Activated CD4-positive, alpha-beta T cell treated with anti-CD3 and anti-CD28 coated beads, Interleukin-2, amount 10 ng/mL, durations not matched to agents 7 days and 5 days (primary cell): Measurements from ENCODE around the gene COL23A1. TPM values are rescaled to one million over a fixed set of nuclear protein-coding genes. Genes with fewer than 3 reads are reported as not detected.

Experiments used
- CTCF ChIA-PET: fragments of 350-600 bp; sonication (Branson Sonifier 250); formaldehyde crosslinking; loops from one replicate; lab custom pipeline; 2021; ENCODE audit warnings: antibody characterized with exemption; lab: Charles Lee
- POLR2A ChIA-PET: fragments of 350-600 bp; sonication (Branson Sonifier 250); formaldehyde crosslinking; loops from one replicate; lab custom pipeline; 2021; ENCODE audit warnings: antibody characterized with exemption; lab: Charles Lee
- DNase-seq: peaks from one replicate; pipeline ENCODE4 v3.0.0-alpha.2; 2020
- H3K27ac Mint-ChIP-seq: one replicate; pipeline ENCODE4 v1.8.0; 2021; ENCODE audit warnings: mild to moderate bottlenecking, moderate library complexity, mixed read lengths
- H3K27me3 Mint-ChIP-seq: one replicate; pipeline ENCODE4 v1.8.0; 2021; ENCODE audit warnings: mixed read lengths
- H3K36me3 Mint-ChIP-seq: one replicate; pipeline ENCODE4 v1.8.0; 2021; ENCODE audit warnings: low read depth, mixed read lengths
- H3K4me1 Mint-ChIP-seq: one replicate; pipeline ENCODE4 v1.8.0; 2021; ENCODE audit warnings: mixed read lengths
- H3K4me3 Mint-ChIP-seq: one replicate; pipeline ENCODE4 v1.8.0; 2021; ENCODE audit warnings: mild to moderate bottlenecking, moderate library complexity, mixed read lengths
- H3K9me3 Mint-ChIP-seq: one replicate; pipeline ENCODE4 v1.8.0; 2021; ENCODE audit warnings: mixed read lengths
- total RNA-seq, 2 experiments: library from RNA; stranded (reverse); gene quantifications; one replicate each; pipeline ENCODE4 v1.2.3, GENCODE V29; 2021

The COL23A1 gene
- total RNA-seq, 2 experiments from 2014 or later = 0.27 TPM; not detected in 1

- POLR2A ChIA-PET = no interaction called here
- CTCF ChIA-PET = interaction anchor here (0.6 kb wide), 1 partner anchor 33 kb away, joined by 4 read pairs; no protein-coding TSS in a partner anchor
- Mint-ChIP-seq H3K27ac (no peak overlapping the region), H3K4me1 (peaks cover 4% of the 10 kb centered on the region), H3K9me3 (no peaks in the 10 kb centered on the region), H3K27me3 (peaks cover 2% of the 10 kb centered on the region), H3K36me3 (no peaks in the 10 kb centered on the region), H3K4me3 (no peak overlapping the region)
- DNase-seq = no peak
Measured at GRCh38 chr5:178440181-178440580, 150.0 kb downstream of the COL23A1 start.

DNA sequence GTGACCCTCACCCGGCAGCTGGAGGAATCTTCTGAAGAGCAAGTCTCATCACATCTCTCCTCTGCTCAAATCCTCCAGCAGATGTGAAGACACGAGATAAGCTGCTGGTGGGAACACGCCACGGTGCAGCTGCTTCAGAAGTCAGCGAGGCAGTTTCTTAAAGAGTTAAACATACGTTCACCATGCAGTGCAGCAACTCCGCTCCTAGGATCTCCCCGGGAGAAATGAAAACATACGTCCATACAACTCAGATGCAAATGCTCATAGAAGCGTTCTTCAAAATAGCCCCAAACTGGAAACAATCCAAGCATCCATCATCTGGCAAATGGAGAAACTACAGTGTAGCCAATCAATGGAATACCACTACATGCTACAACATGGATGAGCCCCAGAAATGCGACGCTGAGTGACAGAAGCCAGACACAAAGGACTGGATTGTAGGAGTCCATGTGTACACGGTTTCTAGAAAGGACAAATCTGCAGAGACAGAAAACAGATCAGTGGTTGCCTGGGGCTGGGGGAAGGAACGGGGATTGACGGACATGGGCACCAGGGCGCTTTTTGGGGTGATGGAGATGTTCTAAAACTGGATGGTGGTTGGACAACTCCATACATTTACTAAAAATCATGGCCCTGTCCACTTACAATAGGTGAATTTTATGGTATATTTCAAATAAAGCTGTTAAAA, 150.6 kb downstream of the COL23A1 start:
- no peak overlapping the region for H3K4me3 Mint-ChIP-seq
- POLR2A ChIA-PET = no interaction called here
- no peak overlapping the region for H3K27ac Mint-ChIP-seq
- no peak for DNase-seq
- CTCF ChIA-PET = no interaction called here
- H3K4me1 Mint-ChIP-seq = peaks cover 4% of the 10 kb centered on the region
- H3K9me3 Mint-ChIP-seq = no peaks in the 10 kb centered on the region
- no peaks in the 10 kb centered on the region for H3K36me3 Mint-ChIP-seq
- peaks cover 2% of the 10 kb centered on the region for H3K27me3 Mint-ChIP-seq

- Mint-ChIP-seq H3K27me3 (no peaks in the 10 kb centered on the region), H3K27ac (no peak overlapping the region), H3K4me3 (no peak overlapping the region), H3K36me3 (no peaks in the 10 kb centered on the region), H3K9me3 (no peaks in the 10 kb centered on the region), H3K4me1 (peaks cover 4% of the 10 kb centered on the region)
- POLR2A ChIA-PET = interaction anchor here (0.5 kb wide), 1 partner anchor 1101 kb away, joined by 3 read pairs; no protein-coding TSS in a partner anchor
- CTCF ChIA-PET = no interaction called here
- no peak for DNase-seq
Measured at GRCh38 chr5:178438796-178439195, 151.4 kb downstream of the COL23A1 start.

- ChIA-PET CTCF (interaction anchor here (1.0 kb wide), 1 partner anchor 10 kb away, joined by 3 read pairs; no protein-coding TSS in a partner anchor), POLR2A (interaction anchor here (0.6 kb wide), 1 partner anchor 15 kb away, joined by 3 read pairs; no protein-coding TSS in a partner anchor)
- Mint-ChIP-seq H3K9me3 (no peaks in the 10 kb centered on the region), H3K4me1 (no peaks in the 10 kb centered on the region), H3K4me3 (no peak overlapping the region), H3K36me3 (no peaks in the 10 kb centered on the region), H3K27ac (no peak overlapping the region), H3K27me3 (no peaks in the 10 kb centered on the region)
- DNase-seq = no peak
Measured at GRCh38 chr5:178437386-178438075, 152.7 kb downstream of the COL23A1 start.

- DNase-seq = no peak
- Mint-ChIP-seq H3K4me1 (no peaks in the 10 kb centered on the region), H3K36me3 (no peaks in the 10 kb centered on the region), H3K27me3 (no peaks in the 10 kb centered on the region), H3K27ac (no peak overlapping the region), H3K9me3 (no peaks in the 10 kb centered on the region), H3K4me3 (no peak overlapping the region)
- CTCF ChIA-PET = no interaction called here
- POLR2A ChIA-PET = no interaction called here
Measured at GRCh38 chr5:178436326-178436940, 153.8 kb downstream of the COL23A1 start.

GRCh38 chr5:178435321-178436238, 154.6 kb downstream of the COL23A1 start:
- no peaks in the 10 kb centered on the region for H3K9me3 Mint-ChIP-seq
- H3K27ac Mint-ChIP-seq = no peak overlapping the region
- no peak for DNase-seq
- H3K27me3 Mint-ChIP-seq = no peaks in the 10 kb centered on the region
- H3K4me3 Mint-ChIP-seq = no peak overlapping the region
- no peaks in the 10 kb centered on the region for H3K36me3 Mint-ChIP-seq
- CTCF ChIA-PET = no interaction called here
- POLR2A ChIA-PET = no interaction called here
- H3K4me1 Mint-ChIP-seq = no peaks in the 10 kb centered on the region

- Mint-ChIP-seq H3K4me3 (no peak overlapping the region), H3K27me3 (no peaks in the 10 kb centered on the region), H3K27ac (no peak overlapping the region), H3K36me3 (no peaks in the 10 kb centered on the region), H3K4me1 (no peaks in the 10 kb centered on the region), H3K9me3 (no peaks in the 10 kb centered on the region)
- DNase-seq = no peak
- ChIA-PET POLR2A (no interaction called here), CTCF (no interaction called here)
Measured at GRCh38 chr5:178434851-178435250, 155.3 kb downstream of the COL23A1 start.

DNA sequence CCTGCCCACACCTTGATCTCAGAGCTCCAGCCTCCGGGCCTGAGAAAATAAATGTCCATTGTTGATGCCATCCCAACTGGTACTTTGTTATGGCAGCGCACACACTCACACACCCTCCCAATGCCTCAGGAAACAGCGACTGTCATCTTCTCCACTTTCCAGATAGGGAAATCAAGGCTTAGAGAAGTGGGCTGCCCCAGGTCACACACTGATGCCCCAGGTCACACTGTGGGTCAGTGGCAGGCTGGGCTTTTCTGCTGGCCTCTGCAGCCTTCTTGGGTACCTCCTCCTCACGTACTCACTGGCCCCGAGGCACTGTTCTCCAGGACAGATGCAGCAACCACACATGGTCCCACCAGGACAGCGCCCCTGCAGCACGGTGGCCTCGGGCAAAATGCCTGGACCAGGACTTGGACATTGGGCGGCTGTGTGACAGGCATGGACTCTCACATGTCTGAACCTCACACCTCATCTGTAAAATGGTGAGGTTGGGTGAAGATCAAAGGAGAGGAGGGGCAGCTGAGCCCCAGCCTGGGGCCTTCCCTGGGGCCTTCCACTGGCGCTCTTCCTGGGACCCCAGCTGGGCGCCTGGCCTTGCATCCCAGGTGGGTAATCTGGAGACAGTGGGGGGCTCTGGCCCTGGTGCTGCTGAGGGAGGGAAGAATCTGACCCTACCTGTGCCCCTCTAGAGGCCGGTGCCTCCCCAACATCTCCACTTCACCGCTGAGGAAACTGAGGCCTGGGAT, 156.0 kb downstream of the COL23A1 start:
- no peaks in the 10 kb centered on the region for H3K27me3 Mint-ChIP-seq
- POLR2A ChIA-PET = no interaction called here
- H3K4me3 Mint-ChIP-seq = no peak overlapping the region
- no peaks in the 10 kb centered on the region for H3K4me1 Mint-ChIP-seq
- no peak overlapping the region for H3K27ac Mint-ChIP-seq
- no peaks in the 10 kb centered on the region for H3K9me3 Mint-ChIP-seq
- DNase-seq = no peak
- H3K36me3 Mint-ChIP-seq = no peaks in the 10 kb centered on the region
- CTCF ChIA-PET = no interaction called here

GRCh38 chr5:178433273-178433775, 156.9 kb downstream of the COL23A1 start:
- CTCF ChIA-PET = no interaction called here
- DNase-seq = no peak

GRCh38 chr5:178432421-178433272, 157.5 kb downstream of the COL23A1 start:
- H3K27ac Mint-ChIP-seq = no peak overlapping the region
- DNase-seq = no peak
- no peaks in the 10 kb centered on the region for H3K9me3 Mint-ChIP-seq
- H3K4me3 Mint-ChIP-seq = no peak overlapping the region
- H3K27me3 Mint-ChIP-seq = no peaks in the 10 kb centered on the region
- CTCF ChIA-PET = no interaction called here
- POLR2A ChIA-PET = no interaction called here
- H3K4me1 Mint-ChIP-seq = no peaks in the 10 kb centered on the region
- H3K36me3 Mint-ChIP-seq = no peaks in the 10 kb centered on the region

More at GRCh38 chr5:178433273-178433775, 156.9 kb downstream of the COL23A1 start:
- Mint-ChIP-seq H3K27ac (no peak overlapping the region), H3K9me3 (no peaks in the 10 kb centered on the region), H3K4me1 (no peaks in the 10 kb centered on the region), H3K27me3 (no peaks in the 10 kb centered on the region), H3K4me3 (no peak overlapping the region), H3K36me3 (no peaks in the 10 kb centered on the region)
- POLR2A ChIA-PET = no interaction called here

- no peak overlapping the region for H3K27ac Mint-ChIP-seq
- H3K4me3 Mint-ChIP-seq = no peak overlapping the region
- H3K36me3 Mint-ChIP-seq = no peaks in the 10 kb centered on the region
Measured at GRCh38 chr5:178431782-178432165, 158.4 kb downstream of the COL23A1 start.

More at GRCh38 chr5:178431782-178432165, 158.4 kb downstream of the COL23A1 start:
- no peak for DNase-seq
- H3K9me3 Mint-ChIP-seq = no peaks in the 10 kb centered on the region
- H3K4me1 Mint-ChIP-seq = no peaks in the 10 kb centered on the region
- CTCF ChIA-PET = no interaction called here
- POLR2A ChIA-PET = no interaction called here
- no peaks in the 10 kb centered on the region for H3K27me3 Mint-ChIP-seq
